Activated CD8-positive, alpha-beta memory T cell treated with anti-CD3 and anti-CD28 coated beads for 36 hours (primary cell): ENCODE data around the gene SLC24A3. TPM values are rescaled to one million over a fixed set of nuclear protein-coding genes. Genes with fewer than 3 reads are reported as not detected.

Source experiments
- CTCF ChIA-PET: fragments of 350-600 bp; sonication (Branson Sonifier 250); formaldehyde crosslinking; loops from one replicate; lab custom pipeline; 2021; ENCODE audit warnings: antibody characterized with exemption; lab: Charles Lee
- POLR2A ChIA-PET: fragments of 350-600 bp; sonication (Branson Sonifier 250); formaldehyde crosslinking; loops from one replicate; lab custom pipeline; 2021; ENCODE audit warnings: antibody characterized with exemption; lab: Charles Lee
- total RNA-seq, 2 experiments: library from RNA; stranded (reverse); gene quantifications; one replicate each; pipeline ENCODE4 v1.2.3, GENCODE V29; 2021

The SLC24A3 gene
- total RNA-seq, 2 experiments from 2014 or later, result not detected

DNA sequence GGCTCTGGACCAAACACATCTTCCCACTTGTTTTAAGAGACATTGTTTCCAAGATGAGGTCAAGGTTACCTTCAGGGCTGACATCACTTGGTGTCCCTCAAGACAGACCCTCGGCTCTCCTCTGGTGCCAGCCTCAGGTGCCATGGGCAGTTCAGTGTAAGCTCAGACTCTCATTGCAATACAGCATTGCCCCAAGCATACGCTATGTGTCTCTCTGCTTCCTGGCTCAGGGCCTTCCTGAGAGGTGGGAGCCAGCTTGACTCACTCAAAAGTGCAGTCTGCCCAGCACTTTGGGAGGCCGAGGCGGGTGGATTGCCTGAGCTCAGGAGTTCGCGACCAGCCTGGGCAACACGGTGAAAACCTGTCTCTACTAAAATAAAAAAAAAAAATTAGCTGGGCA, 51.7 kb downstream of the SLC24A3 start:
- CTCF ChIA-PET, result interaction anchor here (0.7 kb wide), 1 partner anchor 186 kb away, joined by 4 read pairs; no protein-coding TSS in a partner anchor
- POLR2A ChIA-PET, result no interaction called here

DNA sequence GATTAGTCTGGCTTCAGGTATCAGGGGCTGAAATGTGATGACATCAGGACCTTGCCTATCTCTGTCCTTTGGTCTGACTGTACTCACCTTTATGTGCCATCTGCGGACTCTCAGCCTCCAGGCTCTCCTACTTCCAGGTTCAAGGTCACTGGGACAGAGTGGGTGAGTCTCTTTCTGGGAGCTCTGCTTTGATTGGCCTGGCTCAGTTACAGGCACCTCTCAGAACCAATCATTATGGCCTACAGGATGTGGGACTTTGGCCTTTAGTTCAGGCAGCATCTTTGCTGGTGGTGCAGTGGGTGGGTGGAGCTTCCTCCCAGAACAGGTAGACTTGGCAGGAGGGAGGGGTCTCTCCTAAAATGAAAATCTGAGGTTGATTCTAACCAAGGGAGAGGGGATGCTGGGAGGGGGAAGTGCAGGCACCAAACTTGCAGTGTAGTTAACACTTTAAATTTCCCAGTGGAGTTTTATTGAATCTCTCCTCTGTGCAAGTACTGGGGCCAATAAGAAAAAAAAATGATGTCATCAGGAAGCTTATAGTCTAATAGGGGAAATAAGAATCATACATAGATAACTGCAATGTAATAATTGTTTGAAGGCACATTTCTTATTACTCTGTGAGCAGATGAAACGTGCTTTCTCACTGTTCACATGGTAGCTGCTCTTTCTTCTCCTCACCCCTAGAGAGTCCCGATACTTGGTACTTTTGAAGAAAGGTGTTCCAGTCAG, 53.4 kb downstream of the SLC24A3 start:
- ChIA-PET CTCF (no interaction called here), POLR2A (no interaction called here)

DNA sequence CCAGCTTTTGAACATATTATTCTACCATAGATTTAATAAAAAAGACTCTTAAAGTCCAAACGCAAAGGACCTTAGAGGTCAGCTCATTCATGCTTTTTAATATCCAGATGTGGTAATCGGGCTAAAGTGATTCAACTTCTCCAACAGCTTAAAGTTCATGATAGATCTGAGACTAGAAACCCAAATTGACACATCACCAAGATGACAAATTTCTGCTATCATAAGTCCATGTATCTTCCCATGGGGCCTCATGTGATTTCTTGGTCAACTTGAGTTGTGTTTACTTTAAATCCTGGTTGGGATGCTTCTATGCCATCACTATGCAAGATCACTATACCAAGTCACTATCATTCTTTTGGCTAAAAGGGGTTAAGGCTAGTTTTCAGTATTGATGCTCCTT, 56.0 kb downstream of the SLC24A3 start:
- ChIA-PET CTCF (no interaction called here), POLR2A (no interaction called here)

DNA sequence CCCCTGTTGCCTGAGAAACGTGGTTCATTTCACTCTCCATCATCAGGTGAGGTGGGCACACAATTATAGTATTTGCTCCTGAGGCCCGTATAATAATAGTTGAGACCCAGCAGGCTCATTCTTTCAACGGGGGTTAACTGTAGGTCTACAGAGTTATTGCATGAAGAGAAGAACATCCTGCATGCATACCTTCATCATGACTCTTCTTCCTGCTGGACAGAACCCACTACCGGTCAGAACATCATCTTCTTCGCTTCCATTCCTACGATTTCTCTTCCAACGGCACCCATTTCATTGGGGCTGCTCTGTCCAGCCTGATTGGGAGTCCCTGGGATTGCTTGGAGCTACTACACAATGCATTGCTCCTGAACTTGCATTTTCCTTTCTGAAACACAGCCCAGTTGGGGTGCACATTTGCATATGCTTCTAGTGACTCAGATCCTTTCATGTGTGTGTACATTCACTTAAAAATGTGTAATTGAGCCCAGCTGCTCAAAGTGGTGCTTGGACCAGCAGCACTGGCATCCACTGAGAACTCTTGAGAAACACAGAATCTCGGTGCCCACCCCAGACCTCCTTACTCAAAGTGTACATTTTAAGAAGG, 57.4 kb downstream of the SLC24A3 start:
- CTCF ChIA-PET, result no interaction called here
- POLR2A ChIA-PET, result no interaction called here

DNA sequence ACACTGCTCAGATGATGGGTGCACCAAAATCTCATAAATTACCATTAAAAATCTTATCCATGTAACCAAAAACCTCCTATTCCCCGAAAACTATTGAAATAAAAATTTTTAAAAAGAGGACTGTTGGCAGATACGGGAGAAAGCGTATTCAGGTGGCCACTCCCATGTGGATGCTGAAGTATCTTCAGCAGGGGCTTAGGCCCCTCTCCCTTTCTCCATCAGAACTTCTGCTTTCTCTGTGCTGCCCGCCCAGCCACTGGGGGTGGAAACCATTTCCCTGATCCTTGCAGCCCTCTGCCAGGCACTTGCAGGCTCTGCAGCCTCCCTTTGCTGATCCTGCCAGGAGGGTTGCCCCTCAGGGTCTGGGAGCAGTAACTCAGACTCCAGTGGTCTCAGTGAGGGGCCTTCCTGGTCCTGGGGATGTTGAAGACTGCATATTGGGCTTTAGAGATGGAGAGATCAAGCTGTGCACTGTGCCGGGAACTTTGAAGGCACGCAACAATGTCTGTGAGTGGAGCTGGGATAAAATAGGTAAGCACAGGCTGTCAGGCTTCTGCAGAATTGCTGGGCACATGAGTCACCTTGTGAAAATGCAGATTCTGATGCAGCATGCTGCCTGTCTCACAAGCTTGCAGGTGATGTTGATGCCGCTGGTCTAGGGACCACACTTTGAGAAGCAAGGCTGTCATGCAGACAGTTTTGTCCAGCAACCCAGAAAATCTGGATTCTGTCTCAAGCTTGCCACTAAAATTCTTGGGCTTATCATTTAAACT, 59.6 kb downstream of the SLC24A3 start:
- POLR2A ChIA-PET, result no interaction called here
- CTCF ChIA-PET, result no interaction called here

DNA sequence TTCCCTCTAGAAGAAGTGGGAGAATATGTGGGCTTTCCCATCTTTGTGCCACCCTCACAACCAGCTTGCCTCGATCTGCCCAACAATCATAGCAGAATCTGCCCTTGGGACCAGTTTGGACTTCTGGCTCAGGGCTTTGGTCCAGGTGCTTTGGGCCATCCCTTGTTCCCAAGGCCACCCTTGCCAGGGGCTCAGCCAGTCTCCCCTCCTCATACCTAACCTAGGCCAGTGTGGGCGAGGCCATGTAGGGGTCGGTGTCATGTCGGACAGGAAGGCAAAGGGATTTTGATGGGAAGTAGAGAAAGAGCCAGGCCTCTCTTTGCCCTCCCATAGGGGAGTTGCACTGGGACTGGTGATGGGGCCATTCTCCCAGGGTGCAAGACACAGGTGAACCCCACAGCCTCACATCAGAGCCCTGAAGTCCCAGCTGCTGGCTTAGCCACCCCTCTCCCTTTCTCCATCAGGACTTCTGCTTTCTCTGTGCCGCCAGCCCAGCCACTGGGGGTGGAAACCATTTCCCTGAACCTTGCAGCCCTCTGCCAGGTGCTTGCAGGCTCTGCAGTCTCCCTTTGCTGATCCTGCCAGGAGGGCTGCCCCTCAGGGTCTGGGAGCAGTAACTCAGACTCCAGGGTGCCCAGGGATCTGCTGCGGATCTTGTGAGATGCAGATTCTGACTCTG, 60.7 kb downstream of the SLC24A3 start:
- POLR2A ChIA-PET, result no interaction called here
- CTCF ChIA-PET, result no interaction called here

DNA sequence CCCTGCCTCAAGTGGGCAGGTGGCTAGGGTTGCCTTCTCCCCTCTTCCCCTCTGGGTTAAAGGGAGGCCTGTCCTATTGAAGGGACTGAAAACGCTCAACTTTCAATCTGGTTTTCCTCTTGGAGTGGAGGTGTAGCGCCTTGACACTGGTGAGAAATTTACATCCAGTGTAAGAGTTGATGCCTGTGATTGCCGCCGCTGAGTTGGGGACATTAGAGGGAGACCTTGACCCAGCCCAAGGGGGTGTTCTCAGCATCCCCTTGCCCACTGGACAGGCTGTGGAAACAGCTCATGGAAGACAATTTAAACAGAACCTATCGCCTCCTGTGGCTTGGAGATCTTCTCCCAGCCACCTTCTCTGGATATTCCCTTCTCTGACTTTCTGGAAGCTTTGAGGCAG, 61.6 kb downstream of the SLC24A3 start:
- POLR2A ChIA-PET, result no interaction called here
- CTCF ChIA-PET, result no interaction called here

DNA sequence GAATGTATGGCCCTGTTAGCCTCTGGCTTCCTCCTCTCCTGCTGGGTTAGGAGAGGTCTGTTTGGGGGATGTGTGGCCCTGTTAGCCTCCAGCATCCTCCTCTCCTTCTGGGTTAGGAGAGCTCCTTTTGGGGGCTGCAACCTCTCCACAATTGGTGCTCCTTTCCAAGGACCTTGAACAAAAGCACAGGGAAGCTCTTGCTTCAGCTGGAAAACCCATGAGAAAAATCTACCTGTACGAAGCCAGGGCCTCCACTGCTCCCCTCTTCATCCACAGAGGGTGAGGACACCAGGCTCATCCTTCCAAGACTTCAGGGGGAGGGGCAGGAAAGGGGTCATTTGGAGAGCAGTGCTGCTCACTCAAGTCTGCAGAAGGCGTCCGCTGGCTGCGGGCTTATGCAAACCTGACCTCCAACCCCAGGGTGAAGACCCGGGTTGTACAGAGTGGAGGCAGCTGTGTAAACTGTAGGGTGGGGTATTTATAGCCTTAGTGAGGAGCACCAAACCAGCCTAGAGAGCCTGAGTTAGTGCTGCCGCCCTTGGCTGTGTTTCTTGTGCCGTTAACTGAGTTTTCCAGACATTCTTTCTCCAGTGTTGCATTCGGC, 62.1 kb downstream of the SLC24A3 start:
- ChIA-PET POLR2A (no interaction called here), CTCF (no interaction called here)

DNA sequence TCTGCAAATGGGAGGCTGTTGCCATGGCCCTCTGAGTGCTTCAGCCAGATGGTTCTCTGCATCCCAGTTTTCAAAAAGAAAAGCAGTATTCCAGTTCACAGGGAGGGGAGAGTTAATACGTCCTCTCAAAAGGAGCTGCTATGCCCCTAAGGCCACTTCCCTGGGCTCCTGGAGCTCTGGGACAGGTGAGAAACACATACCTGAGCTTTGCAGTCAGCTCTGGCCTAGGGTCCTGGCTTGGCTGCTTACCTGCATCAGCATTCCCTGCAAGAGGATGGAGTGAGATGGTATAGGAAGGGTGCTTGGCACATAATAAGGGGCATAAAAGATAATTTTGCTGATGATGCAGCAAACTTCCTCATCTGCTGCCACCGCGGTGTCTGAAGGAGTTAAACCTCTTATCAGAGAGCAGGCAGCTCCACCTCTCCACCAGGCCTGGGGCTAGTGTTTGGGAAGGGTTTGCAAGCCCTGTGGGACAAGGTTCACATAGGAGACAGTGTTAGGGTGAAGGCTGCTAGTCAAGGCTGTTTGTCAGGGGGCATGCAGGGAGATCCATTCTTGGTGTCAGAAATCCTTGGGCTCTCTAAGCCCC, 62.7 kb downstream of the SLC24A3 start:
- ChIA-PET POLR2A (no interaction called here), CTCF (no interaction called here)

DNA sequence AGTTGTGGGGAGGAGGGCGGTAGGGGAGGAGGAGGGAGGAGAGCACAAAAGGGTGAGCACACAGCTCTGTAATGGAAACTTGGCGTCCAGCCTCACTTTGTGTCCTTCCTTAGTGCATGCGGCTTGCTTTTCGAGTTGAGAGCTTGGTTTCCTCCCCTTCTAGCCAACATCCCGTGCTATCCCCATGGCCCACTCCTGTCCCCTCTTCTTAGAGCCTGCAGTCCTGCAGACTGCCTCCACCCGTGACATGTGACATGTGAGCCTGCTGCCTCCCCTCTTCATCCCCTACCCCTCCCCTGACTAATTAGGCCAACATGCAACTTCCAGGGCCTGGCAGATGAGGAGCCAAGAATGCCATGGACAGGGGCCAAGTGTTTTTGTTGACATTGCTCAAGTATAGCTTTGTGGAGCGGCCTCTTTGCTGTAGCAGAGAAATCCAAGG, 63.2 kb downstream of the SLC24A3 start:
- POLR2A ChIA-PET, result no interaction called here

DNA sequence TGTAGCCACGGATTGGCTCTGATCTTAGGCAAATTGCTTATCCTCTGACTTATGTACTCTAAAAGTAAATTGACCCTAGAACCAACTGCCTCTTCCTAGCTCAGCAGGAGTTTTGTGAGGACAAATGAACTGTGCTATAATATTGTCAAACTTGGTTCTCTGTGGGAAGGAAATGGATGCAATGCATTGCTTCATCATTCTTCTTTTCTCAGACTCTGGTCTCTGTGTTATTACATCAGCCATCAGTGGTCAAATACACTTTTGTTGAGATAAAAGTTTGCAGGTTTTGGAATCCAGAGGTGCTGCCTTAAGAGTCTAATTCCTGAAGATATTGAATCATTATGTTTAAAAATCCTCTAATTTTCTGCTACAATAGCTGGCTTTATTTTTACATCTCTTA, 64.9 kb downstream of the SLC24A3 start:
- CTCF ChIA-PET, result interaction anchor here (0.5 kb wide), 1 partner anchor 253 kb away, joined by 5 read pairs; no protein-coding TSS in a partner anchor

More for the DNA sequence above, 63.2 kb downstream of the SLC24A3 start:
- CTCF ChIA-PET, result no interaction called here

DNA sequence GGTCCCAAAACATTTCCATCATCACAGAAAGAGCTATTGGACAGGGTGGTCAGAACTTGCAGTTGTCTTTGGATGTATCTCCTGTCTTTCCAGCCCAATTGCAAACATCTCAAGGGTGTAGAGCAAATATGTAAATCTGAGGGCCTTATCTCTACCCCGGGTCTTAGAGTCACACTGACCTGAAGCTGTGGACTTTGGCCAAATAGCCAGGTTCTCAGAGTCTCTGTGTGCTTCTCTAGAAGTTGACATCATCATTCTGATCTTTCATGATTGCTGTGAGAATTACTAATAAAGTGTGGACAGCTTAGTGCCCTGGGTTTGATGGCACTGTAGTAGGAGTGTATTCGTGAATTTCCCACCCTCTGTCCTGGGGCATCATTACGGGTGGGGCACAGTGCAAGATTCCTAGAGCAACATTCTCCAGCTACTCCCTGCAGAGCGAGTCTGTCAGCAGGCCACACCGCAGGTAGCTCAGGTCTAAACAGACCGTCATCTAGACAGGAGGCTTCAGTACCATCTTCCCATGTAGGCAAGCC, 71.1 kb downstream of the SLC24A3 start:
- ChIA-PET CTCF (no interaction called here), POLR2A (no interaction called here)

More for the DNA sequence above, 64.9 kb downstream of the SLC24A3 start:
- POLR2A ChIA-PET, result no interaction called here

DNA sequence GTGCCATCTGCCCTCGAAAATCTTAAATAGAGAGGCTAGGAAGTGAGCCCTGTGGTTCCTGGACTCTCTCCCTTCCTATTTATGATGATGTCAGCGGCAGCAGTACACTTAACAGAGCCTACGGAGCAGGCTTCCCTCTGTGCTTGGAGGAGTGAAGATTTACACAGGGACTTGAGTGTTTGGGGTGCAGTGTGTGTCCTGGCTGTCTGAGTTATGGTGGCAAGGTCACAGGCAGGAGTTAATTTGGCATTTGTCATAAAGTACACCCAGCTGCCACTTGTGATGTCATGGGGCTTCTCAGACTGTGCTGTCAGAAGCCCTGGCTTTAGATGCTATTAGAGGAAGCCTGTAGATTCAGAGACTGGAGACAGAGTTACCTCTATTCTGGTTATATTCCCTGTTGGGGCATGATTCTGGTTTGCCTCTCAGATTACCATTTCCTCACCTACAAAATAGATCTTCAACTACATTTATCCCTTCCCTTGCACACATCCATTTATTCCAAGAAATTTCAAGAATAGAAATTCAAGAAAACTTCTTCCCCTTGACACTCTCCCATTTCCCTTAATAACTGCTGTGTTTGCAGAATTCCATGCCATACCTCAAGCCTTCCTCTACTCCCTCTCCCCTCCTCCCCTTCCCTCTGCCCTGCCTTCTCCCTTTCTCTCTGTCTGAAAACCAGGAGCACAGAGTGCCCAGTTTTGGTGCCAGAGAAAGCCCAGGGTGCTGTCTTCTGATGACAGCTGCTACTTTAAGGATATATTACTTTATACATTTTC, 72.1 kb downstream of the SLC24A3 start:
- POLR2A ChIA-PET, result no interaction called here
- CTCF ChIA-PET, result no interaction called here

DNA sequence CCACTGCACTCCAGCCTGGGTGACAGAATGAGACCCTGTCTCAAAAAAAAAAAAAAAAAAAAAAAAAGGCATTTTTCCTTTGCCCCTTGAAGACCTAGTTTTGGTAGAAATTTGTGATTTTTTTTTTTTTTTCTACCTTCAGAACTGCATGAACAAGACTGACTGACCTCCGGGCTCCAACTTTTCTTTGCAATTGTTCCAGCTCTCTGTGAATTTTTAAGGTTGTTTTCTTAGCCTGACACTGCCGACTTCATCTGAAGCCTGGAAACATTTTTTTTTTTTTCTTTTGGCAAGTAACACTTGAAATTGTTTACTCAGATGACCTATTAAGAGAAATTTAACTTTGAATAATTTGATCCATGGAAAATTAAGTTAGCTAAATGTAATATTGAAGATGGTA, 73.0 kb downstream of the SLC24A3 start:
- CTCF ChIA-PET, result no interaction called here
- POLR2A ChIA-PET, result no interaction called here

DNA sequence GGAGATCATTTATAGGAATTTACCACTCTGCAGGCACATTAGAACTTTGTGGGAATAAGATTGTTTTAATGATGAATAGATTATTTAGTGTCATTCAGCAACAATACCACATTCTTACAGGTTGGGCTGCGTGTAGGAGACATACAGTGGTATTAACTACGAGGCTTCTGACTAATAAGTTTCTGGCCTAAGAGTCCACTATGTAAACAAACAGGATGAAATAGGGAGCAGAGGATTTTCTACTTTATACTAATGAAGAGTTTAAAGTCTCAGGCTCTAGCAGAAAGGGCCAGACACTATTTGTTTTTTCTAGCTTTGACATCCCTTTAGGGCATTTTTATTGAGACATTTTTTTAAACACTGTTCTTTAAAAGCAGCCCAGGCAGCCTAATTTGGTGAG, 75.6 kb downstream of the SLC24A3 start:
- POLR2A ChIA-PET, result no interaction called here
- CTCF ChIA-PET, result no interaction called here

DNA sequence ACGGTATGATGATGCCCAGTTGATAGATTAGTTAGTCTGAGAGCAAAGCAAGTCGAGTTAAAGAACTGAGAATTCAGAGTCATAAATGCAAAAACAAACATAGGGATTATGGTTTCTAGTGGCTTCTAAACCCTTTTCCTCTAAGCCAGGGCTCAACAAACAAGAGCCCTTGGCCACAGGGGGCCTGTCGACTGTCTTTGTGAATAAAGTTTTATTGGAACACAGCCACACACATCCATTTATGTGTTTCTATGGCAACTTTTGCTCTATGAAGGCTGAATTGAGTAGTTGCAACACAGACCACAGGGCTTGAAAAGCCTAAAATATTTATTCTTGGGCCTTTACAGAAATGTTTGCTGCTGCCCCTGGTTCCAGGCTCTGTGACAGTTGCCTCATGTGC, 76.2 kb downstream of the SLC24A3 start:
- ChIA-PET POLR2A (no interaction called here), CTCF (no interaction called here)

DNA sequence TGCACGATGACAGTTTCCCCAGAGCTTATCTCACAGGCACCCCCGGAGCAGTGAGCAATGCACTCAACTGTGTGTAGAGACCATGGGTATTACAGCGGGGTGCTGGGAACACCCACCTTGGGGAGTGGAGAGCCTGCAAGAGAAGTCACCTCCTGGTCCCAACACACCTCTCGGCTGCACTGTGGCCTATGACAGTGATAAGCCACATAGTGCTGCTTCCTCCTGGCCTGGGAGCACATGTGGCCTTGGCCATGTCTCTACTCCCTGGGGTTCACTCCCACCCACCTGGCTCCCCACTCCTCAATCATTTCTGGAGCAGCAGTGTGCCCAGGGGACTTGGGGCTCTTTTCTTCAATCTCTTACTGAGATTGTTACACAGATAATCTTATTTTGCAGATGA, 77.0 kb downstream of the SLC24A3 start:
- POLR2A ChIA-PET, result no interaction called here
- CTCF ChIA-PET, result no interaction called here
